ENCODE data around the gene RORC.

Gene RORC

DNA sequence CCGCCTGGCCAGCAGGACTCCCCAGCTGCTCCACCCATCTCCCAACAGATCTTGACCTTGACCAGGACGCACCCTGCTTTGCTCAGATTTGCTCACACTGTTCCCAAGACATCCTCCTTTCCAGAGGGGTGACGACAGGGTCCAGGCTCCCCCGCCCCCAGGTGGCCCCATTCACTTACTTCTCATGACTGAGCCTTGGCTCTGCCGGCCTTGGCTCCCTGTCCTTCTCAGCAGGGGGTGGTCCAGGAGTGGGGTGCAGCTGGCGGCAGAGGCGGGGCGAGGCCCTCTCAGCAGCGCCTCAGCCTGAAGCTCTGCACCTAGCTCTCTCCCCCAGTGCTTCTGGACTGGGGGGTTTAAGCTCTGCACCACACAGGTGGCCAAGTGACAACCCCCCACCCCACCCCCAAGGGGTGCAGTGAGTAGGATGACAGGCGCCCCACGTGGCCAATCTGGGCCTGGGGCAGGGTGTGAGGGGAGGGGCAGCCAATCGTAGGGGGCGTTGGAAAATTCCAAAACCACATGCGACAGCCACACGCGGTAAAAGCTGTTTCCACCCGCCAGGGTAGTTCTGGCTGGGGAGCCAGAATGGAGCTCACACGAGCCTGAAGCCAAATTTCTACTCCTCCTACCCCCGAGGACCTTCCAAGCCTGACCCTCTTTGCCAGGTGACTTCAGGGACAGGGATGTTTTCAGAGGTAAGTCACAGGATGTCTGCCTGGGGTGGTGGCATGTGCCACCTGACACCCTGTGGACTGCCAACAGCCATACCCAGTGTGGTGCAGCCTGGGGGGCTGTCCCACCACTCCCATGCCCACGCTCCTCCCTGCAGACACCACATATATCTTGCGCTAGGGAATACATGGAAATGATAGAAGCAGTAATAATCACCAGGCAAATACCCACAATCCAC lies 5.6 kb downstream of the RORC start:
- no peak for DNase-seq (ENCODE audit: low read depth)

DNA sequence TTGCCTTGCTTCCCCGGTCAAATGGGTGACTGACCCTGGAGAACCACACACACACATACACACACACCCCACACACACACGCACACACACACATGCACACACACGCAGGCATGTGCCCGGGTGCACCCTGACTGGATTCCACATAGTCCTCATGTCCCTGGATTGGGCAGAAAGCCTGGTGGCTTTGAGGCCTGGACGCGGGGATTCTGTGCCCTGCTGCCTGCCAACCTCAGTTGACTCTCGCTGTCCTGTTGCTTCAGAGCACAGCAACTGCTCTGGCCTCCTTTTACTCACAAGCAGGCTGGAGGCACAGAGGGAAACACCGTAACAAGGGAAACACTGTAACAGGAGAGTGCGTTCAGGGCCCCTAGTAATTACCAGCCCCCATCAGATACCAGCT lies 6.4 kb downstream of the RORC start:
- DNase-seq (ENCODE audit: low read depth): no peak

DNA sequence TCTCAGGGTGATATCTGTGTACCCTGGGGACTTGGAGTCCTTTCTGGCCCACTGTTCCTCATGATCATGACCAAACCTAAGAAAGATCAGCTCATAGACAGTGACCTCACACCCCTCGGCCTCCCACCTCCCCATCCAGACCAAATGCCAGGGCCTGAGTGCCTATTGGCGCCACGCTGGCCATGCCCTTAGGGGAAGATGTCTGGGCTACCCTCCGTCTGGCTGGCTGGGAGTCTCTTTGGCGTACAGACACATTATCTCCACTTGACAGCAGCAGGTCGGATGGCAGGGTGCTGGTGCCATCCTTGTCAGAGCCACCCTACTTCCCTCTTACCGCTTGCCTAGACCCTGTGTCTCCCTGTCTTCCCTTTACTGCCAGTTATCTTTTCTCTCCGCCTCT lies 8.4 kb downstream of the RORC start:
- no peak for DNase-seq (ENCODE audit: low read depth)

DNA sequence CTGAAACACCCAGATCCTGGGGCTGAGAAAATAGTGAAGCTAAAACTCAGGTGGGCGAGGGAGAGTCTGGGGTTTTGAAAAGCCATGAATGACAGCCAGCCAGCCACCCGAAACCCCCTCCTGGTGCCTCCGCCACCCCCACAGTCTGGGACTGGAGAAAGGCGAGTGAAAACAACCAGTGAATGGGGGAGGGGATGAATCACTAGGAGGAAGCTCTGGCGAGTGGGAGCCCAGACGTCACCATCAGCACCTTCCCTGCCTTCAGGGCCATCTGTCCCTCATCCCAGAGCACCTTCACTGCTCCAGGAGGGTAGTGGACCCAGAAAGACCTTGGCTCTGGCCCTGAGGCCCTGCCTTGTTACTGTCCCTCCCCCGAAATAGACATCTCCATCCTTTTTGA lies 9.2 kb downstream of the RORC start:
- DNase-seq (ENCODE audit: low read depth): no peak

DNA sequence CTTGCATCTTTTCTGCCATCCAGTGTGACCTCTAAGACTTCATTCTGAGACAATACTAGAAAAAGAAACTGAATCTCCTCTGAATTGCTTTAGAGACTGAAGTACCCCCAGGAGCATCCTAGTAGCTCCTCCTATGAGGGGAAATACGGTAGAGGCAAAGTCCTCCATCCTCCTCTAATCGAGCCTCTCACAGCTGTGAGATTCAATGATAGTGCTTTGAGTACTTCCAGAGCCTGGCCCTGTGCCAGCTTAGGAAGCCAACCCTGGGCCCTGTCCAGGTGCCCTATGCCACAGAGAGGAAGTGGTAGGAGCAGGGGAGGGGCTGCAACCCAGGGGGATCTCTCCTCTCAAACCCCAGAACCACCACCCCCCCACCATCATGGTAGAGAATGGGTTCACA lies 10.7 kb downstream of the RORC start:
- DNase-seq (ENCODE audit: low read depth): no peak

DNA sequence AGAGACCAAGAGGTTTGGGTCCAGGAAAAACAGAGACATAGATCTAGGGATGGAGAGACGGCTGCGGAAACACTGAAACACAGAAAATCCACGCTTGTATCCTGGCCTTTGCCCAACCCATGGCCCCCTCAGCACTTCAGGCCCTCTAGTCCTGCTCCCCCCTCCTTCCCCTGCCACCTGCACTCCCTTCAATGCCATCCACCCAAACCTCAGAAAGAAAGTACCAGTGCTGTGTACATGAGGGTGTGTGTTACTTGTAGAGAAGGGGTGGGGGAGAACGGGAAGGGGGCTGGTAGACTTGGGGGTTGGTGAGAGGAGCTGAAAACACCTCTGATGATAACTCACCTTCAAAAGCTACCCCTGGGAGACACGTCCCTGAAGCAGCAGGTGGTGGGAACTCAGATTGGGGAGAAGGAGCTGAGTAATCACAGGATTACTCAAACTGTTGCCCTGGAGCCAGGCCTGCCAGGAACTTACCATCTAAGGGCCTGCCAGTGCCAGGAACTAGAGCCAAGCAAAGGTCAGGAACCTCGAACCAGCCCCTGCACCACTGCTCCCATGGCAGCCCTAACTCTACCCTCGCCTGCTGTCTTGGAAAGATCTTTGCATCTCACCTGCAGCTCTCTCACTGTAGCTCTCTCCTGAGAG lies 11.5 kb downstream of the RORC start:
- DNase-seq (ENCODE audit: low read depth): no peak

DNA sequence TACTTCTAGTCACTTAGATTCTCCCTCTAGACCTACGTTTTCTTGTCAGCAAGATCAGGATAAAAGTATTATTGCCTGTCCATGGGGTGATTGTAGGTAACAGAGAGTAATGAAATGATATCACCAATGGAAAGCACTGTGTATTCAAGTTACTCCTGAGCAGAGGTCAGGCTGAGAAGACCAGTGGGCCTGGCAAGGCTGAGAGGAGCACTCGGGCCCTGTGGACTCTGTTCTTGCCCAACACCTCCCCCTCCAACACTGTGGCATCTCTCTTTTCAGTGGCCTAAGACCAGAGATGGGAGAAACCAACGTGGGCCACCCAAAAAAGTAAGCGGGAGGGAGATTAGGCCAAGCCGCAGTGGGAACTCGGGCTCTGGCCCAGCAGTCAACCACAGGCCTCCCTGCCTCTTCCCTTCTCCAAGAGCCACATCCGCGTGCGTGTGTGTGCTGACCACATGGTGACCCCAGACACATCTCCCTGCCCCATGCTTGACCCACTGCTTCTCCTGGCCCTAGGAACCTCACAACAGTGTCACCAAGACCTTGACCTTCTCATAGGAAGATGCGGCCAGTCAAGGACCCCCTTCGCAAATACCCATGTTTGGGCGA lies 12.3 kb downstream of the RORC start:
- DNase-seq (ENCODE audit: low read depth): no peak

DNA sequence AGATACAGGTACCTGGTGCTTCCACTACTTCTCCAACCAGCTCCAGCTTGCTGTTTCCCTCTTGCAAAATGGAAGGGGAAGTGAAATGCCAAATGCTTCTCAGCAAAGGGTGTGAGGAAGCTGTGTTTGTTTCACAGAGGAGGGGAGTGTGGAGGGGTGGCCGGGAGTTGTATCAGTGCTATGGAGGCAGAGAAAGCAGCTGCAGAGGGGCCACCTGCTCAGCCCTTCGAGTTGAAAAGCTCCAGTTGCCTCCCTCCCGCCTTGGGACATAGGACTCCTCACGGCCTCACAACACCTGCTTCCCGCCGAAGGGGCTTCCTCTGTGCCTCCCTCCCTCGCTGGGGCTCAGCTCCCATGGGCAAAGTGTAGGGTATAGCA lies 14.3 kb downstream of the RORC start:
- DNase-seq (ENCODE audit: low read depth): no peak

DNA sequence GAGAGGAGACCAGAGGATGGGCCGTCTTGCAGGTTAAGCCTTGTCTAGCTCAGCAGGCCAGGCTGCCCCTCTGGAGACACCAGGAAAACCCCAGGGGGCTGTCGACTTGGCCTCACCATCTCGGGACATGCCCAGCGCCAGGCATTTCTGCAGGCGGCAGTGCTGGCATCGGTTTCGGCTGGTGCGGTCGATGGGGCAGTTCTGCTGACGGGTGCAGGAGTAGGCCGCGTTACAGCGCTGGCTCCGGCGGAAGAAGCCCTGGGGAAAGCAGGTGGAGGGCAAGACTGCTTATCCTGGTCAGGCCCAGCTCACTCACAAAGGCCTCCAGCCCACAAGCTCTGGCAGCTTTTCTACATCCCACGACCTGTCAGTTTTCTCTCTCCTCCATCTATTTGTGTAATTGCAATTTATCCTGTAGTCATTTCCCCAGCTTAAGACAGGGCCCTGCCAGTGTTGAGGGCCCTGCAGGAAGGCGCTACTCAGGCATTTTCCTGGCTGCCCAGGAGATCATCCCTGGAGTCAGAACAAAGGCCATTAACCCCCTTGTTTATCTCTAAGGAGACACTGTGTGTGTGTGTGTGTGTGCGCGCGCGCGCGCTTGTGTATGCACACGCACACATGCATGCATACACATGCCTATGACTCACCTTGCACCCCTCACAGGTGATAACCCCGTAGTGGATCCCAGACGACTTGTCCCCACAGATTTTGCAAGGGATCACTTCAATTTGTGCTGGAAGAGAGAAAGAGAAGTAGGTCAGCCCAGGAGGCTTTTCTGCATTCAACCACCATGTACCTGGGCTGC lies 14.9 kb downstream of the RORC start:
- DNase-seq (ENCODE audit: low read depth): no peak

DNA sequence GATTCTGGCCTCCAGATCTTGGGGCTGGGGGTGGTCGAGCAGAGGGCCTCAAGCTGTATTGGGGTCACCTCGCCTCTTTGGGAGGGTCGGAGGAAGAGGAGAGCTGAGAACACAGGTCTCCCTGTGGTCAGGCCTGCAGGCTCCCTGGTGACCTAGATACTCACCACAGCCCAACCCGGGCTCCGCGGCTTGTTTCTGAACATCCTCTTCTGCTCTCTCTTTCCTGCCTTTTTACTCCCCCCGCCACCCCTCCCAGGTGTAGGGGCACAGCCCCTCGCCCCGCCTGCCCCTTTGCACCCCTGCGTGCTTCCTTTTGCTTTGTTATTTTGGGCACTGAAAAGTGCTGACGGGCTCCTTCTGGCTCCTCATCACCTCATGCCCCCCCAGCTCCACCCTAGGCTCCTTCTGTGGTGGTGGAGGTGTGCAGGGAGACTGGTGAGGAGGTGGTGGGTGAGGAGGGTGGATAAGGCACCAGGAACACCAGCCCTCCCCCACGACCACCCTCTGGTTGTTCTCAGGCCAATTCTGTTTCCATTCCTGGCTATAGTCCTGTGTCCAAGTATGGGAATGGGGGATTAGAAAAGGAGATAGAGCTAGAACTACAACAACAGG lies 15.8 kb downstream of the RORC start:
- no peak for DNase-seq (ENCODE audit: low read depth)

DNA sequence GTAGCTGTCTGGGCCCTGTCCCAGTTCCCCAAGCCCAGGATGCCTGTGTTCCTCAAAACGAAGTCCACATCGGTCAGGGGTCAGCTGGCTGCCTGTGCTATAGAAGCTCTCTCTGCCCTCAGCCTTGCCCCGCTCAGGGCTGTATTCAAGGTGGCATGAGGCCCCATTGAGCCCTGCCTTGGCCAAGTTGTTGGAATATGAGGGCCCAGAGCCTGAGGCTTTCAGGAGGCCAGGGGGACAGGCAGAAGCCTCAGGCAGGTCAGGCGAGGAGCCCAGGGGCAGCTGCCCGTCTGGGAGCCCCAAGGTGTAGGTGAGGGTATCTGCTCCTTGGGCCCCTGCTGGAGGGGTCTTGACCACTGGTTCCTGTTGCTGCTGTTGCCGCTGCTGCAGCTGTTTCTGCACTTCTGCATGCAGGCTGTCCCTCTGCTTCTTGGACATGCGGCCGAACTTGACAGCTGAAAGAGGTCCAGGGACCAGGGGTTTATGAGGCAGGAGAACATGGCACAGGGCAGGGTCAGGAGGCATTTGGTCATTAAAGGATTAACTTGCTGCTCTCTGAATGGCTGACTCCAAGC lies 16.5 kb downstream of the RORC start:
- no peak for DNase-seq (ENCODE audit: low read depth)

DNA sequence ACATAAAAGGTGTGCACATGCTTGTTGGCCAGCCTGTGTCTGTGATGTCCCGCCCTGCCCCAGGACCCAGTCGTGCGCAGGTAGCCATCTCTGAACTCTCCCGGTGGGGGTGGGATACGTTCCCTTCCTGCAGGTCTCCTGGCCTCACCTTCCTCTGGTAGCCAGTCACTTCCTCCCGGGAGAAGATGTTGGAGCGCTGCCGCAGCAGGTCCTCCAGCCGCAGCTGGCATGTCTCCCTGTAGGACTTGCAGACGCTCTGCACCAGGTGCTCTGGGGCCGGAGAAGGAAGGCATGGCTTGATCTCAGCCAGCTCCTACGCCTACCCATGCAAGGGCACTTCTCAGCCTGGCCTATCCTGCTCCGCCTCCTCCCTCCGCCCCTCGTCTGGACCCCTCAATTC lies 17.2 kb downstream of the RORC start:
- DNase-seq (ENCODE audit: low read depth): no peak

DNA sequence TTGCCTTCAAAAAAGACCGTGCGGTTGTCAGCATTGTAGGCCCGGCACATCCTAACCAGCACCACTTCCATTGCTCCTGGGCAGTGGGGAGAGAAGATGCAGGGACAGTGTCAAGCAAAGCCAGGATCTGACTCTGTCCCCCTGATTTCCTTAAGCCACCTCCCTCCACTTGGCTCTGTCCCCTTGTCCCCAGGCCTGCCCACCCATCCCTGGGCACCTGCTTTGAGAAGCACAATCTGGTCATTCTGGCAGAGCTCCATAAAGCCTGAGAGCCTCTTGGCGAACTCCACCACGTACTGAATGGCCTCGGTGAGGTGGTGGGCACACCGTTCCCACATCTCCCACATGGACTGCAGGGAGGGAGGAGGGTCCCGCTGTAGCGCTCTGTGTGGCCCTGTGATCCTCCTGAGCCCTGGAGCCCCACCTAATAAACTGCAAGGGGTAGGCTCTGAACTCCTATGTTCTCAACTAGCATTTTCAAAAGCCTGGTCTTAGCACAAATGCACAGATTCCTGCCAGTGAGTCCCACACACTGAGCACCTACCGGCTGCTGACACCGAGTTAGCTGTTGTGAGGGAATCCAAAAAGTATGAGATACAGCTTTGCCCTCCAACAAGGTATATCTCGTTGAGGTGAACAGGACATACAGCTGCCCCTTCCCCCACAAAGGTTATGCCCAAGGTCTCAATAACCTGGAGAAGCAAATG lies 18.2 kb downstream of the RORC start:
- no peak for DNase-seq (ENCODE audit: low read depth)

DNA sequence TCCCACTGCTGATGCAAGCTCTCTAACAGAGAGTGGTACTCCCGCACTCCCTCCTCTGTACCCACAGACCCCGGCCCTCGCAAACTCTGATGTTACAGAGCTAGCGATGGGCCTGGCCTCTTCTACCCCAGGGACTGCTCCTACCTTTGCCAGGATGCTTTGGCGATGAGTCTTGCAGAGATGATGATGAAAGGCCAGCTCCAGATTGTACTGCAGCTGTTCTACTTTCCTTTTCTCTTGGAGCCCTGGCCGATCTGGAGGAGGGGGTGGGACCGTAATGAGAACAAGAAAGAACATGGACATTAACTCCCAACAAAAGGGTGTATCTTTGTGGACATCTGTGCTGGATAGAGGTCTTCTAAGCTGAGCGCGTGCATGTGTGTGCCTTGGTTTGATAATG lies 20.4 kb downstream of the RORC start:
- DNase-seq (ENCODE audit: low read depth): no peak

DNA sequence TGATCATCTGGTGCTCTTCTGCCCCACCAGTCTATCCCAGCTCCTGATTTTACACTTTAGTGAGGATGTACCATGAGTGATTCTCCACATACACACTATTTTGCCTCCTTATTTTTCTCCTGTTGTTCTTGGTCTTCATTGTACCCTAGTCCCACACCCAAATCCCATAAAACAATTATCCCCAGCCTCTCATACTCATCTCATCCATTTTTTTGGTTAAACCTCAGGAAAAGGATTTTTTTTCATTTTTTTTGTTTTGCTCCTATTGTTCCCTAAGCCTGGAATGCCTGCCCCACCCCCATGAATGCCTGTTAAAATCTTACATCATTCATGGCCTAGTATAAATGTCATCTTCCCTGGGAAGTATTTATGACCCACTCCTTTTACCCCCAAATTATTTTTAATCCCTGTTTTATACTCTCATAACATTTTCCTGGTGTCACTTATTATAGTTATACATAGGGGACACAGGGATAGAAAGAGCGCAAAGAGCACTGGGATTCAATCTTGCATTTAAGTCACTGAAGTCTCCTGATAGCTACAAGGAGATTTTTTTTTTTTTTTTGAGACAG lies 21.5 kb downstream of the RORC start:
- no peak for DNase-seq (ENCODE audit: low read depth)

DNA sequence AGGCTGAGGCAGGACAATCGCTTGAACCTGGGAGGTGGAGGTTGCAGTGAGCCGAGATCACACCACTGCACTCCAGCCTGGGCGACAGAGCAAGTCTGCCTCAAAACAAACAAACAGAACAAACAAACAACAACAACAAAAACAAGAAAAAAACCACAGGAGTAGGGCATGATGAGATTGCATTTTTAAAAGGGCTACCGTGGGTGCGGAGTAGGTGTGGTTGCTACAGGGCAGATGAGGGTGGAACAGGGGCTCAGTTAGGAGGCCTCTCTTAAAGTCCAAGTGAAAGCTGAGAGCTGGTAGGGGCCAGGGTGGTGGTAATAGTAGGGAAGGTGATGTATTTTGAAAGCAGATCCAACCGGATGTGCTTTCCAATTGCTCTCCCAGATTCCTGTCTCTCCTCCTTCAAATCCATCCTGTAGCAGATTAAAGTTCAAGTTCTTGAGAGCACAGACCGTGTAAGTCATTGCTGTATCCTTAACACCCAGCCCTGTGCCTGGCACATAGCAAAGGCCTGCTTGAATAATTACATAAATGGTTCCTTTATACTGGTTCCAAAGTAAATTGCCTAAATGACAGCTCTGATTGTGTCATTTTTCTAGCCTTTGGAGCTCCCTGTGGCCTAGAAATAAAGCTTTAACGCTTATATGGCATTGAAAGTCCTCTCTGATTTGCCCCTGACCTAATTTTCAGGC lies 22.2 kb downstream of the RORC start:
- no peak for DNase-seq (ENCODE audit: low read depth)

DNA sequence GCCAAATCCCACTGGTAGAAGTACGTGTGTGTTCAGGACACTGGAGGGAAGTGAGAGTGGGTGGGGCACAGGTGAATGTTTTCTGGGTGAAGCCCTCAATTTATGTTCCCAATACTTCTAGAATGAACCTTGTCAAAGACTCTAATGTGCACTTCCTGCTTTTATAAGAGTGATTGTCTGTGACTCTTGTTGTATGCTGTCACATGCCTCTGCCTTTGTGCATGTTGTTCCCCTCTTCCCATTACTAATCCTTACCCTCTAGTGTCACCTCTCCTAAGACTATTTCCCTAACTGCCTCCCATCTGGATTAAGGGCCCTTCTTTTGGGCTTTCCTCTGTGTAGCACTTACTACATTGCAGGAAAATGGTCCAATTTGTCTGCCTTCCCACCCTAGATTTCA lies 23.8 kb downstream of the RORC start:
- no peak for DNase-seq (ENCODE audit: low read depth)

DNA sequence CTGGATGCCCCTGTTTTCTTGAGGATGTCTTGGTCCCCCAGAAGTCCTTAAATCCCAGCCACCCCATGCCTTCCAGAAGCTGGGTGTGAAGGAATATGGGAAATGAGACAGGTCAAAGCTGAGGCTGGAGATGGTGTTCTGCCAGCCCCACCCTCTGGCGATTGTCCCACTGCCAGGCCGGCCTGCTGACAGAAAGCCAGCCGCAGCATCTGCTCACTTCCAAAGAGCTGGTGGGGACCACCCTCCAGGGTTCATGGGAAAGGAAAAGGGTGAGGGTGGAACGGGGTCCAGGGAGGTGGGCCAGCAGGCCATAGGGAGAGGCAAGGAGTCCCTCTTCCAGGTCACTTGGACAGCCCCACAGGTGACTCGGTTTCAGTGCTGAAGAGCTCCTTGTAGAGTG lies 24.5 kb downstream of the RORC start:
- no peak for DNase-seq (ENCODE audit: low read depth)

DNA sequence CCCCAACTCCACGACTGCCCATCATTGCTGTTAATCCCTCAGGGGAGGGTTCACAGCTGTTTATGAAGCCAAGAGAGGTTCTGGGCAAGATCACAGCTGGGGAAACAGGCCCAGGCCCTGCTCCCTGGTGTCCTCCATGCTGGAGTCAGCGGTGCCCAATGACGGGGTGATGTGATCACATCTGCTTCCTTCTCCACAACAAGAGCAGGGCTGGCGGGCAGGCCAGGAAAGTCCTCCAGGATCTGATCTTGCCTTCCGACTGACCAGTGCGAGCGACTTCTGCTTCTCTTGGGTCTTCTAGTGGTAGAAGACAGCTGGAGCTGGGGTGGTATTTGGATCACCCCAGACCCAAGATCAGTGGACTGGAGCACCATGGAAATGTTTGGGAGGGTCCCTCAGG lies 25.4 kb downstream of the RORC start:
- DNase-seq (ENCODE audit: low read depth): no peak

Data from fibroblast of gingiva (primary cell).